Adrenal gland (tissue), 12 donors: Measurements from ENCODE around the gene WNT8A. TPM values are rescaled to one million over a fixed set of nuclear protein-coding genes. Genes with fewer than 3 reads are reported as not detected.

Experiments used
- DNase-seq, 7 donors: peaks; one replicate each; pipeline ENCODE4 v3.0.0-alpha.2; 2019 to 2020
- H3K27ac ChIP-seq, 5 donors: fragments of 200-600 bp; sonication (generic) in 4 of 5; 1 replicate in 3 of 5; 2 replicates in 2 of 5; pipeline versions ENCODE4 v1.5.1 to v1.8.0; 2016 to 2020; ENCODE audit warnings: mild to moderate bottlenecking in 1 of 5
- H3K27me3 ChIP-seq: fragments of 200-600 bp; 2 replicates; pipeline ENCODE4 v1.8.0; 2021
- H3K36me3 ChIP-seq, 2 donors: fragments of 200-600 bp; replicated peaks in 1 of 2; 1 replicate in 1 of 2; 2 replicates in 1 of 2; pipeline versions ENCODE4 v1.5.1 to v1.8.0; 2018 to 2022
- H3K4me1 ChIP-seq, 2 donors: fragments of 200-600 bp; replicated peaks in 1 of 2; 1 replicate in 1 of 2; 2 replicates in 1 of 2; pipeline versions ENCODE4 v1.5.1 to v1.8.0; 2018 to 2021
- H3K4me3 ChIP-seq, 4 donors: fragments of 200-600 bp; sonication (generic) in 3 of 4; one replicate each; pipeline ENCODE4 v1.5.1; 2016 to 2018
- H3K9me3 ChIP-seq, 3 donors: fragments of 200-600 bp; sonication (generic) in 1 of 3; replicated peaks in 1 of 3; 1 replicate in 2 of 3; 2 replicates in 1 of 3; pipeline versions ENCODE4 v1.5.1 to v1.8.0; 2016 to 2021
- CTCF ChIP-seq, 6 experiments: fragments of 450-650 bp in 4 of 6; fragments of 200-600 bp in 2 of 6; sonication (generic) in 1 of 6; IDR thresholded peaks; 1 replicate in 5 of 6; 2 replicates in 1 of 6; pipeline versions ENCODE4 v1.5.1 to v1.8.0; 2016 to 2021; ENCODE audit warnings: antibody characterized with exemption in 6 of 6, mild to moderate bottlenecking in 2 of 6, moderate library complexity in 1 of 6
- POLR2A ChIP-seq, 2 donors: fragments of 450-650 bp; IDR thresholded peaks; one replicate each; pipeline ENCODE4 v1.6.1; 2017; ENCODE audit warnings: antibody characterized with exemption in 2 of 2, mild to moderate bottlenecking in 2 of 2, moderate library complexity in 1 of 2
- WGBS, 4 donors: extraction: QIAGEN DNeasy Blood & Tissue Kit in 2 of 4; methylation state at CpG; one replicate each; pipeline versions ENCODE4 v1.1.5 to v1.1.7; 2013 to 2017; 5-methylcytosine and 5-hydroxymethylcytosine counted together
- intact Hi-C, 2 donors: fragments of 100-400 bp; cut with DNase I; formaldehyde crosslinking; loops; one replicate each; pipeline versions ENCODE4 v1.14.1 to v1.15.0; 2022 to 2023
- polyA plus RNA-seq, 3 donors: library from polyadenylated mRNA; stranded (reverse); fragments of 200-250 nt in 2 of 3; fragments of 350-450 nt in 1 of 3; fragmentation: Illumina TruSeq in 1 of 3; extraction: RNeasy Lipid Tissue Mini Kit (QIAGEN cat#74804) in 1 of 3; gene quantifications; one replicate each; pipeline ENCODE4 v1.2.3, GENCODE V29; 2013 to 2014
- total RNA-seq, 9 donors: library from RNA; depleted of rRNA in 4 of 9; stranded (reverse); fragments of >200 nt in 4 of 9; fragments of 120-200 nt in 1 of 9; fragmentation: NEBNext Ultra II Directional in 1 of 9; extraction: Animal tissue kit (Norgen Biotek cat#: 25700) in 1 of 9; gene quantifications; one replicate each; pipeline versions ENCODE4 v1.1.0 to v1.2.4, GENCODE V29; 2013 to 2023
- donor health status: healthy with polysubstance abuse.
- donor health status: Bipolar disorder and iron deficiency.
- donor health status: DM: yes; HTN: yes; CAD: no.
- donor health status: DM: no; HTN: no; CAD: no.
- donor health status: DM: no; HTN: no; CAD: no.
- donor health status: DM: yes; HTN: yes; CAD: no.

WNT8A gene
- total and polyA plus RNA-seq, 12 donors: not detected

GRCh38 chr5:138111937-138112336, 28.1 kb downstream of the WNT8A start:
- no peak for TF ChIP-seq CTCF (IDR thresholded peaks at IDR 0.05)
- TF ChIP-seq POLR2A (IDR thresholded peaks at IDR 0.05): no peak
- Histone ChIP-seq H3K4me1 (no peaks in the 10 kb centered on the region), H3K9me3 (no peaks in the 10 kb centered on the region), H3K4me3 (no peak overlapping the region), H3K27me3 (no peaks in the 10 kb centered on the region), H3K36me3 (no peaks in the 10 kb centered on the region), H3K27ac (no peak overlapping the region)
- 29 to 59% (median 42%) methylated on average over 1 of the region's 1 CpG for WGBS, 4 donors
- no peak for DNase-seq
- intact Hi-C loops: no loop called here

- no peak for DNase-seq
- H3K27me3 ChIP-seq: no peaks in the 10 kb centered on the region
These were observed 31.4 kb downstream of the WNT8A start for GRCh38 chr5:138115254-138115653.

GRCh38 chr5:138128334-138128733, 44.5 kb downstream of the WNT8A start:
- H3K27me3 ChIP-seq: no peaks in the 10 kb centered on the region
- TF ChIP-seq CTCF (IDR thresholded peaks at IDR 0.05) (no peak), POLR2A (IDR thresholded peaks at IDR 0.05) (no peak)
- no peak overlapping the region for H3K27ac ChIP-seq
- no peaks in the 10 kb centered on the region for H3K36me3 ChIP-seq
- no peaks in the 10 kb centered on the region for H3K4me1 ChIP-seq
- 55 to 62% (median 59%) methylated on average over 5 of the region's 5 CpGs for WGBS, 4 donors
- intact Hi-C loops: no loop called here
- DNase-seq: no peak
- no peak overlapping the region for H3K4me3 ChIP-seq
- H3K9me3 ChIP-seq: no peaks in the 10 kb centered on the region

More at GRCh38 chr5:138115254-138115653, 31.4 kb downstream of the WNT8A start:
- intact Hi-C loops: no loop called here
- no peaks in the 10 kb centered on the region for H3K4me1 ChIP-seq
- H3K9me3 ChIP-seq: no peaks in the 10 kb centered on the region
- H3K4me3 ChIP-seq: no peak overlapping the region
- H3K36me3 ChIP-seq: no peaks in the 10 kb centered on the region
- TF ChIP-seq CTCF (IDR thresholded peaks at IDR 0.05) (no peak), POLR2A (IDR thresholded peaks at IDR 0.05) (no peak)
- H3K27ac ChIP-seq: no peak overlapping the region

GRCh38 chr5:138129347-138129746, 45.5 kb downstream of the WNT8A start:
- intact Hi-C loops: no loop called here
- H3K4me3 ChIP-seq: no peak overlapping the region
- TF ChIP-seq CTCF (IDR thresholded peaks at IDR 0.05) (no peak), POLR2A (IDR thresholded peaks at IDR 0.05) (no peak)
- H3K27me3 ChIP-seq: no peaks in the 10 kb centered on the region
- H3K36me3 ChIP-seq: no peaks in the 10 kb centered on the region
- H3K27ac ChIP-seq: no peak overlapping the region
- no peaks in the 10 kb centered on the region for H3K4me1 ChIP-seq
- no peak for DNase-seq
- 91 to 95% (median 93%) methylated on average over 6 of the region's 6 CpGs for WGBS, 4 donors
- H3K9me3 ChIP-seq: no peaks in the 10 kb centered on the region
